Keratinocyte (primary cell): Measurements from ENCODE around the gene UGT1A6.

Source experiments
- EZH2 ChIP-seq: IDR thresholded peaks from one replicate; pipeline ENCODE4 v1.6.1; 2012; ENCODE audit warnings: inconsistent platforms, mild to moderate bottlenecking, low read length, moderate library complexity
- TF ChIP-seq, protein P1 (sequence below), 3 experiments: IDR thresholded peaks in 1 of 3; conservative IDR thresholded peaks in 1 of 3; optimal IDR thresholded peaks in 1 of 3; 2 replicates in 2 of 3; 3 replicates in 1 of 3; pipeline versions ENCODE3 to v1.5.1; 2011; ENCODE audit warnings: low read length in 3 of 3, mild to moderate bottlenecking in 3 of 3, moderate library complexity in 2 of 3, control low read depth in 1 of 3, inconsistent platforms in 1 of 3; ENCODE audit not compliant: insufficient read depth in 2 of 3; ENCODE audit errors: extremely low read depth in 1 of 3

DNA sequence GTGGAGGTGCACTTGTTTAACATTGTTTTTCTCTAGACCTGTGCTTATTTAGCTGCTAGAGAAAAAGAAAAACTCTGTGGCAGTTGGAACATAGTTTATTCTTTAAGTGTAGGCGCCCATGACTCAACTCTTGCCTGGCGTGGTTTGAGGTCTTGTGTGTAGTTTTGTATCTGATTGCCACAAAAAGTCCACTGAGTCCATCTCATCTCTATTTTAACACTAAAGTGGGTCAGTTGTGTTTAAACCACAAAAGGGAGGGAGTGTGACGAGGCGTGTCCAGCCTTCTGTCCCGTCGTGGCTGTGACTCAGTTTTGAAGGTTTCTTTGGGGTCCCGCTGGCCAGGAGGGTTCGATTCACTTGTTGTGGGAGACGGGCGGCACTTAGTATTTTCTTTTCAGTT, 36.2 kb upstream of the UGT1A6 start:
- TF ChIP-seq, protein P1, sequence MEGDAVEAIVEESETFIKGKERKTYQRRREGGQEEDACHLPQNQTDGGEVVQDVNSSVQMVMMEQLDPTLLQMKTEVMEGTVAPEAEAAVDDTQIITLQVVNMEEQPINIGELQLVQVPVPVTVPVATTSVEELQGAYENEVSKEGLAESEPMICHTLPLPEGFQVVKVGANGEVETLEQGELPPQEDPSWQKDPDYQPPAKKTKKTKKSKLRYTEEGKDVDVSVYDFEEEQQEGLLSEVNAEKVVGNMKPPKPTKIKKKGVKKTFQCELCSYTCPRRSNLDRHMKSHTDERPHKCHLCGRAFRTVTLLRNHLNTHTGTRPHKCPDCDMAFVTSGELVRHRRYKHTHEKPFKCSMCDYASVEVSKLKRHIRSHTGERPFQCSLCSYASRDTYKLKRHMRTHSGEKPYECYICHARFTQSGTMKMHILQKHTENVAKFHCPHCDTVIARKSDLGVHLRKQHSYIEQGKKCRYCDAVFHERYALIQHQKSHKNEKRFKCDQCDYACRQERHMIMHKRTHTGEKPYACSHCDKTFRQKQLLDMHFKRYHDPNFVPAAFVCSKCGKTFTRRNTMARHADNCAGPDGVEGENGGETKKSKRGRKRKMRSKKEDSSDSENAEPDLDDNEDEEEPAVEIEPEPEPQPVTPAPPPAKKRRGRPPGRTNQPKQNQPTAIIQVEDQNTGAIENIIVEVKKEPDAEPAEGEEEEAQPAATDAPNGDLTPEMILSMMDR (optimal IDR thresholded peaks at IDR 0.05 in 1 of 3, IDR thresholded peaks at IDR 0.05 in 1 of 3, conservative IDR thresholded peaks at IDR 0.05 in 1 of 3; ENCODE audit: extremely low read depth in 1 of 3, insufficient read depth in 2 of 3, low read length in 3 of 3): no peak
- no peak for TF ChIP-seq EZH2
